ENCODE results near the gene MYLK. TPM values are rescaled to one million over a fixed set of nuclear protein-coding genes. Genes with fewer than 3 reads are reported as not detected.

MYLK gene
- total RNA-seq, 4 donors from 2014 or later, result 420 to 1,252 (median 768) TPM

DNA sequence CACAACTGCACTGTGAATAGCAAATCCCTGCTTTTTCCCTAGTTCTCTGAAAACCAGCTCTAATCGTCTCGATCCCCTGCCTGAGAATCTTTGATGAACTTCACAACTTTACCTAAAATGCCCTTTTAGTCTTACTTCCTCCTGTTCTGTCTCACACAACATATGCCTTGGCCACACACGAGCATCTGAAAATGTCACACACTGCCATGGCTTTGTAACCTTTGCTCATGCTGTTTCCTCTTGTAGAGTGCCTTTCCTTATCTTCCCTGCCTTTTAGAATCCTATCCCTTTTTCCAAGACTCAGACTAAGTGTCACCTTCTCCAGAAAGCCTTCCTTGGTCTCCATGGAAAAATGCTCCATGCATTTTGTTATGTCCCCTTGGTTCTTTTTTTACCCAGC is 227.9 kb downstream of the MYLK start:
- Histone ChIP-seq H3K9me3 (no peaks in the 10 kb centered on the region), H3K27me3 (no peaks in the 10 kb centered on the region), H3K27ac (peak overlapping the region; percentile 93 to 96), H3K4me3 (no peak overlapping the region), H3K36me3 (no peaks in the 10 kb centered on the region), H3K4me1 (peaks cover 47 to 52% of the 10 kb centered on the region in 2 donors)
- DNase-seq, result no peak
- intact Hi-C loops (cut with DNase I; ENCODE audit: low total_unique reads), result no loop called here
- no peak for TF ChIP-seq CTCF (IDR thresholded peaks at IDR 0.05)
- no peak for TF ChIP-seq POLR2A (IDR thresholded peaks at IDR 0.05)

GRCh38 chr3:123655400-123655799 is 228.7 kb downstream of the MYLK start:
- H3K27ac ChIP-seq, result peak overlapping the region; percentile 93 to 96
- no peak overlapping the region for H3K4me3 ChIP-seq
- DNase-seq, result no peak
- H3K4me1 ChIP-seq, result peaks cover 42 to 48% of the 10 kb centered on the region in 2 donors
- no peaks in the 10 kb centered on the region for H3K27me3 ChIP-seq
- intact Hi-C loops (cut with DNase I; ENCODE audit: low total_unique reads), result no loop called here
- no peaks in the 10 kb centered on the region for H3K36me3 ChIP-seq
- no peak for TF ChIP-seq POLR2A (IDR thresholded peaks at IDR 0.05)
- no peak for TF ChIP-seq CTCF (IDR thresholded peaks at IDR 0.05)
- no peaks in the 10 kb centered on the region for H3K9me3 ChIP-seq

GRCh38 chr3:123653221-123653682 is 230.9 kb downstream of the MYLK start:
- no peaks in the 10 kb centered on the region for H3K36me3 ChIP-seq
- peak overlapping the region; percentile 93 to 96 for H3K27ac ChIP-seq
- no peak overlapping the region for H3K4me3 ChIP-seq
- no peaks in the 10 kb centered on the region for H3K9me3 ChIP-seq
- H3K27me3 ChIP-seq, result no peaks in the 10 kb centered on the region
- DNase-seq, result peak; percentile 81 to 87
- no peak for TF ChIP-seq CTCF (IDR thresholded peaks at IDR 0.05)
- TF ChIP-seq POLR2A (IDR thresholded peaks at IDR 0.05), result peak in 1 of 2 donors; percentile 22
- peaks cover 27 to 29% of the 10 kb centered on the region in 2 donors for H3K4me1 ChIP-seq
- intact Hi-C loops (cut with DNase I; ENCODE audit: low total_unique reads), result loop anchor here (5.0 kb wide), 2 partner anchors 49 to 69 kb away; no protein-coding TSS in a partner anchor

DNA sequence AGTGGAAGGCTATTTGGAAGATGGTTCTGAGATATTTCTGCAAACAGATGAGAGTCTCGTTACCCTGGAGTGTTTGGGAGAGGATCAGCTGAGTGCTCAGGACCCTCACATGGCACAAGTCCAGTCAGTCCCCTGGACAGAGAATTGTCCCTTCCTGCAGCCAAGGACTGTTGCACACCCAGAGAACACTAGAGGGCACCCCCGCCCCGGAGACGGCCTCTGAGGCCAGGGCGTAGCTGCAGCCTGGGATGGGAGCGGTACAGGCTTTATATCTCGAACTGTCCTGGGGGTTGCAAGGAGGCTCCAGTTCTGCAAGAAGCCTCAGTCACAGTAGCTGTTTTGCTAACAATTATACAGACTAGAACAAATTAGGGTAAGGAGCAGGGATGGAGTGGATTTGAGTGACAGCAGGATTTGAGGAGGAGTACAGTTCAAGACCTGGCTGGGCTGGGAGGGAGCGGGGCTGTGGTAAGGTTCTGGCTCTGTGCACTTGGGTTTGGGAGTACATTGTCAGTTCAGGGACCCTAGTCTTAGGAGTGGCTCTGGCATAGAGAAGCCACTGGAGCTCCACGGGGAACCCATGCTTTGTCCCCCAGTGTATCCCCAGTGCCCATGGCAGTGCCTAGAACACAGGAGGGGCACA is 231.7 kb downstream of the MYLK start:
- TF ChIP-seq CTCF (IDR thresholded peaks at IDR 0.05) (peak; percentile 89 to 95 (median 92)), POLR2A (IDR thresholded peaks at IDR 0.05) (no peak)
- no peak overlapping the region for H3K4me3 ChIP-seq
- peaks cover 19 to 24% of the 10 kb centered on the region in 2 donors for H3K4me1 ChIP-seq
- intact Hi-C loops (cut with DNase I; ENCODE audit: low total_unique reads), result loop anchor here (5.0 kb wide), 2 partner anchors 50 to 70 kb away; no protein-coding TSS in a partner anchor
- H3K36me3 ChIP-seq, result no peaks in the 10 kb centered on the region
- peak overlapping the region; percentile 93 to 96 for H3K27ac ChIP-seq
- peak; percentile 86 for DNase-seq
- no peaks in the 10 kb centered on the region for H3K27me3 ChIP-seq
- no peaks in the 10 kb centered on the region for H3K9me3 ChIP-seq
